A549 (cell line): ENCODE results near the gene CLSTN2.

Source experiments
- CTCF ChIP-seq: fragments of >200 bp; sonication (Bioruptor Twin); formaldehyde crosslinking; IDR thresholded peaks from 3 replicates; pipeline ENCODE4 v1.5.1; 2016
- E2F6 ChIP-seq: IDR thresholded peaks from 2 replicates; pipeline ENCODE4 v1.6.1; 2012; ENCODE audit warnings: low read depth, borderline replicate concordance
- EP300 ChIP-seq, 2 experiments: fragments of >200 bp; sonication (Bioruptor Twin); formaldehyde crosslinking; IDR thresholded peaks; 2 replicates in 1 of 2; 3 replicates in 1 of 2; pipeline ENCODE4 v1.6.1; 2016 to 2017
- FOSL2 ChIP-seq, 2 experiments: fragments of 450-650 bp in 1 of 2; fragments of >200 bp in 1 of 2; sonication (Bioruptor Twin) in 1 of 2; formaldehyde crosslinking; IDR thresholded peaks; 2 replicates each; pipeline versions ENCODE4 v1.5.0 to v1.6.1; 2016 to 2020; ENCODE audit warnings: mild to moderate bottlenecking in 1 of 2, moderate library complexity in 1 of 2
- MAFK ChIP-seq: fragments of 450-650 bp; IDR thresholded peaks from 2 replicates; pipeline ENCODE4 v1.6.1; 2014; ENCODE audit not compliant: partially characterized antibody
- MAX ChIP-seq: IDR thresholded peaks from 2 replicates; pipeline ENCODE4 v1.6.1; 2012
- MYC ChIP-seq: IDR thresholded peaks from 2 replicates; pipeline ENCODE4 v1.6.1; 2012; ENCODE audit warnings: mild to moderate bottlenecking, inconsistent platforms, low read length, improper control_type of control experiment, borderline replicate concordance
- PBX3 ChIP-seq: IDR thresholded peaks from 2 replicates; pipeline ENCODE4 v1.6.1; 2012
- POLR2A ChIP-seq: IDR thresholded peaks from 2 replicates; pipeline ENCODE4 v1.6.1; 2012; ENCODE audit warnings: mild to moderate bottlenecking, low read length
- RARB ChIP-seq: fragments of 250-450 bp; sonication (Bioruptor Pico); IDR thresholded peaks from 2 replicates; pipeline ENCODE4 v1.8.0; 2021; ENCODE audit warnings: mild to moderate bottlenecking, moderate library complexity
- RCOR1 ChIP-seq: fragments of 150-350 bp; IDR thresholded peaks from 2 replicates; pipeline ENCODE4 v1.6.1; 2014; ENCODE audit warnings: antibody characterized with exemption, low read length, low read depth
- REST ChIP-seq: fragments of 200-600 bp; sonication (generic); IDR thresholded peaks from 2 replicates; pipeline ENCODE4 v1.6.1; 2016; ENCODE audit warnings: antibody characterized with exemption, mild to moderate bottlenecking, moderate library complexity
- RFX5 ChIP-seq: fragments of 450-650 bp; IDR thresholded peaks from 2 replicates; pipeline ENCODE4 v1.7.1; 2014; ENCODE audit warnings: antibody characterized with exemption, mild to moderate bottlenecking, moderate library complexity

GRCh38 chr3:140034058-140034457 lies 99.1 kb downstream of the CLSTN2 start:
- TF ChIP-seq CTCF (no peak), REST (no peak), FOSL2 (IDR thresholded peaks at IDR 0.05) (no peak), FOSL2 (CRISPR knock-in tag; IDR thresholded peaks at IDR 0.05) (no peak), POLR2A (no peak), E2F6 (no peak), EP300 (IDR thresholded peaks at IDR 0.05) (no peak), MAFK (no peak), PBX3 (no peak), MAX (no peak), RARB (no peak), RFX5 (no peak), MYC (no peak), RCOR1 (no peak)
